GM23248 (cell line): ENCODE results near the gene AFP. TPM values are rescaled to one million over a fixed set of nuclear protein-coding genes. Genes with fewer than 3 reads are reported as not detected.
A peak's percentile ranks its signal among the peaks of the same experiment; 100 is the strongest.

ENCODE experiments used
- DNase-seq: peaks from one replicate; pipeline ENCODE4 v3.0.0-alpha.2; 2015
- H2AFZ ChIP-seq: fragments of 200-600 bp; sonication (generic); 2 replicates; pipeline ENCODE4 v1.6.1; 2016; ENCODE audit warnings: antibody characterized with exemption
- H3F3A ChIP-seq: fragments of 200-600 bp; sonication (generic); 2 replicates; pipeline ENCODE4 v1.6.1; 2016; ENCODE audit warnings: mild to moderate bottlenecking, antibody characterized with exemption, mixed run types; ENCODE audit not compliant: insufficient read depth
- H3K27ac ChIP-seq: fragments of 200-600 bp; sonication (generic); 2 replicates; pipeline ENCODE4 v1.5.1; 2016; ENCODE audit warnings: mild to moderate bottlenecking
- H3K27me3 ChIP-seq: fragments of 200-600 bp; sonication (generic); replicated peaks from 2 replicates; pipeline ENCODE4 v1.6.1; 2016; ENCODE audit warnings: mild to moderate bottlenecking; ENCODE audit not compliant: insufficient read depth
- H3K36me3 ChIP-seq: fragments of 200-600 bp; sonication (generic); 2 replicates; pipeline ENCODE4 v1.6.1; 2016; ENCODE audit warnings: low read depth, mild to moderate bottlenecking
- H3K4me1 ChIP-seq: fragments of 200-600 bp; sonication (generic); 2 replicates; pipeline ENCODE4 v1.6.1; 2016; ENCODE audit warnings: mild to moderate bottlenecking; ENCODE audit not compliant: insufficient read depth
- H3K4me2 ChIP-seq: fragments of 200-600 bp; sonication (generic); one replicate; pipeline ENCODE4 v1.6.1; 2016; ENCODE audit warnings: mild to moderate bottlenecking; ENCODE audit not compliant: unreplicated experiment
- H3K4me3 ChIP-seq: fragments of 200-600 bp; sonication (generic); 2 replicates; pipeline ENCODE4 v1.5.1; 2016; ENCODE audit warnings: mild to moderate bottlenecking
- H3K79me2 ChIP-seq: fragments of 200-600 bp; sonication (generic); 2 replicates; pipeline ENCODE4 v1.6.1; 2016; ENCODE audit warnings: mild to moderate bottlenecking; ENCODE audit not compliant: insufficient read depth
- H3K9ac ChIP-seq: fragments of 200-600 bp; sonication (generic); 2 replicates; pipeline ENCODE4 v1.6.1; 2016; ENCODE audit warnings: mild to moderate bottlenecking
- H3K9me2 ChIP-seq: fragments of 200-600 bp; sonication (generic); 2 replicates; pipeline ENCODE4 v1.6.1; 2016; ENCODE audit warnings: mixed run types, mild to moderate bottlenecking, moderate library complexity; ENCODE audit not compliant: insufficient read depth
- H3K9me3 ChIP-seq: fragments of 200-600 bp; sonication (generic); one replicate; pipeline ENCODE4 v1.6.1; 2017; ENCODE audit warnings: low read depth
- H4K20me1 ChIP-seq: fragments of 200-600 bp; sonication (generic); 2 replicates; pipeline ENCODE4 v1.6.0; 2016; ENCODE audit not compliant: insufficient read depth
- EZH2 ChIP-seq: fragments of 200-600 bp; sonication (generic); IDR thresholded peaks from 2 replicates; pipeline ENCODE4 v1.6.1; 2018; ENCODE audit warnings: antibody characterized with exemption, mild to moderate bottlenecking; ENCODE audit not compliant: insufficient read depth, poor library complexity, severe bottlenecking
- EZH2phosphoT487 ChIP-seq: fragments of 200-600 bp; sonication (generic); IDR thresholded peaks from 2 replicates; pipeline ENCODE4 v1.6.1; 2018; ENCODE audit warnings: antibody characterized with exemption, moderate library complexity, mild to moderate bottlenecking, low read depth; ENCODE audit not compliant: insufficient read depth
- WGBS, 2 experiments: methylation state at CpG; one replicate each; pipeline ENCODE4 v1.1.6; 2015 to 2017; ENCODE audit warnings: low lambda C conversion rate in 2 of 2, low coverage in 1 of 2; ENCODE audit errors: missing lambda C conversion rate in 2 of 2; 5-methylcytosine and 5-hydroxymethylcytosine counted together
- in situ Hi-C: fragments of 300-500 bp; cut with MboI; formaldehyde crosslinking; loops from 2 replicates; pipeline ENCODE4 v1.15.0; 2020
- polyA plus RNA-seq: library from polyadenylated mRNA; unstranded; fragments of >200 nt; fragmentation: Nextera tagmentation; extraction: Ambion mirVana; gene quantifications from 2 replicates; pipeline ENCODE4 v1.2.1, GENCODE V29; 2016
- total RNA-seq: library from RNA; depleted of rRNA; stranded (reverse); fragments of >200 nt; shearing (Covaris generic); gene quantifications from 2 replicates; pipeline ENCODE4 v1.2.3, GENCODE V29; 2014

AFP gene
- total and polyA plus RNA-seq, 2 experiments from 2014 or later = 0.98 TPM; not detected in 1

DNA sequence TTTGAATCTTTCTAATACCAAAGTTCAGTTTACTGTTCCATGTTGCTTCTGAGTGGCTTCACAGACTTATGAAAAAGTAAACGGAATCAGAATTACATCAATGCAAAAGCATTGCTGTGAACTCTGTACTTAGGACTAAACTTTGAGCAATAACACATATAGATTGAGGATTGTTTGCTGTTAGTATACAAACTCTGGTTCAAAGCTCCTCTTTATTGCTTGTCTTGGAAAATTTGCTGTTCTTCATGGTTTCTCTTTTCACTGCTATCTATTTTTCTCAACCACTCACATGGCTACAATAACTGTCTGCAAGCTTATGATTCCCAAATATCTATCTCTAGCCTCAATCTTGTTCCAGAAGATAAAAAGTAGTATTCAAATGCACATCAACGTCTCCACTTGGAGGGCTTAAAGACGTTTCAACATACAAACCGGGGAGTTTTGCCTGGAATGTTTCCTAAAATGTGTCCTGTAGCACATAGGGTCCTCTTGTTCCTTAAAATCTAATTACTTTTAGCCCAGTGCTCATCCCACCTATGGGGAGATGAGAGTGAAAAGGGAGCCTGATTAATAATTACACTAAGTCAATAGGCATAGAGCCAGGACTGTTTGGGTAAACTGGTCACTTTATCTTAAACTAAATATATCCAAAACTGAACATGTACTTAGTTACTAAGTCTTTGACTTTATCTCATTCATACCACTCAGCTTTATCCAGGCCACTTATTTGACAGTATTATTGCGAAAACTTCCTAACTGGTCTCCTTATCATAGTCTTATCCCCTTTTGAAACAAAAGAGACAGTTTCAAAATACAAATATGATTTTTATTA is 3.6 kb upstream of the AFP start:
- H3K4me2 ChIP-seq = no peak overlapping the region
- DNase-seq = no peak
- no peak overlapping the region for H2AFZ ChIP-seq
- no peaks in the 10 kb centered on the region for H3K9me3 ChIP-seq
- H3K4me3 ChIP-seq = no peak overlapping the region
- TF ChIP-seq EZH2 (no peak), EZH2phosphoT487 (no peak)
- H3K27ac ChIP-seq = no peak overlapping the region
- in situ Hi-C loops = no loop called here
- no peaks in the 10 kb centered on the region for H3K4me1 ChIP-seq
- 58 to 61% methylated on average over 5 of the region's 5 CpGs for WGBS, 2 experiments
- no peaks in the 10 kb centered on the region for H3K9me2 ChIP-seq
- H3F3A ChIP-seq = no peaks in the 10 kb centered on the region
- no peaks in the 10 kb centered on the region for H3K36me3 ChIP-seq
- H3K79me2 ChIP-seq = no peaks in the 10 kb centered on the region
- peaks cover 11% of the 10 kb centered on the region for H3K27me3 ChIP-seq
- H3K9ac ChIP-seq = no peak overlapping the region
- H4K20me1 ChIP-seq = no peaks in the 10 kb centered on the region

DNA sequence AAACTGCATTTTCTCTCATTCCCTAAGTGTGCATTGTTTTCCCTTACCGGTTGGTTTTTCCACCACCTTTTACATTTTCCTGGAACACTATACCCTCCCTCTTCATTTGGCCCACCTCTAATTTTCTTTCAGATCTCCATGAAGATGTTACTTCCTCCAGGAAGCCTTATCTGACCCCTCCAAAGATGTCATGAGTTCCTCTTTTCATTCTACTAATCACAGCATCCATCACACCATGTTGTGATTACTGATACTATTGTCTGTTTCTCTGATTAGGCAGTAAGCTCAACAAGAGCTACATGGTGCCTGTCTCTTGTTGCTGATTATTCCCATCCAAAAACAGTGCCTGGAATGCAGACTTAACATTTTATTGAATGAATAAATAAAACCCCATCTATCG is 2.9 kb upstream of the AFP start:
- Histone ChIP-seq H2AFZ (no peak overlapping the region), H4K20me1 (no peaks in the 10 kb centered on the region), H3K27me3 (peaks cover 8% of the 10 kb centered on the region), H3F3A (no peaks in the 10 kb centered on the region), H3K4me3 (no peak overlapping the region), H3K4me2 (no peak overlapping the region), H3K79me2 (no peaks in the 10 kb centered on the region), H3K9me3 (no peaks in the 10 kb centered on the region), H3K9me2 (no peaks in the 10 kb centered on the region), H3K9ac (no peak overlapping the region), H3K36me3 (no peaks in the 10 kb centered on the region), H3K27ac (no peak overlapping the region), H3K4me1 (no peaks in the 10 kb centered on the region)
- 27% methylated on average over 2 of the region's 2 CpGs for WGBS, 2 experiments
- in situ Hi-C loops = no loop called here
- no peak for DNase-seq
- no peak for TF ChIP-seq EZH2phosphoT487
- no peak for TF ChIP-seq EZH2

DNA sequence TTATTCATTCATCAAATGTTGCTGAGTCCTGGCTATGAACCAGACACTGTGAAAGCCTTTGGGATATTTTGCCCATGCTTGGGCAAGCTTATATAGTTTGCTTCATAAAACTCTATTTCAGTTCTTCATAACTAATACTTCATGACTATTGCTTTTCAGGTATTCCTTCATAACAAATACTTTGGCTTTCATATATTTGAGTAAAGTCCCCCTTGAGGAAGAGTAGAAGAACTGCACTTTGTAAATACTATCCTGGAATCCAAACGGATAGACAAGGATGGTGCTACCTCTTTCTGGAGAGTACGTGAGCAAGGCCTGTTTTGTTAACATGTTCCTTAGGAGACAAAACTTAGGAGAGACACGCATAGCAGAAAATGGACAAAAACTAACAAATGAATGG is 1.7 kb upstream of the AFP start:
- H3K27ac ChIP-seq = no peak overlapping the region
- TF ChIP-seq EZH2phosphoT487 (no peak), EZH2 (no peak)
- H3K36me3 ChIP-seq = no peaks in the 10 kb centered on the region
- H3K9ac ChIP-seq = no peak overlapping the region
- H3K4me1 ChIP-seq = no peaks in the 10 kb centered on the region
- H3K9me3 ChIP-seq = no peaks in the 10 kb centered on the region
- peaks cover 7% of the 10 kb centered on the region; the same call in 1 of the 2 replicates for H3K27me3 ChIP-seq
- H3K79me2 ChIP-seq = no peaks in the 10 kb centered on the region
- 29 to 31% methylated on average over 3 of the region's 3 CpGs for WGBS, 2 experiments
- H3F3A ChIP-seq = no peaks in the 10 kb centered on the region
- H2AFZ ChIP-seq = no peak overlapping the region
- H3K9me2 ChIP-seq = no peaks in the 10 kb centered on the region
- H3K4me2 ChIP-seq = no peak overlapping the region
- no peak overlapping the region for H3K4me3 ChIP-seq
- in situ Hi-C loops = no loop called here
- H4K20me1 ChIP-seq = no peaks in the 10 kb centered on the region
- DNase-seq = peak; percentile 47

GRCh38 chr4:73436674-73437557 is 895 bp downstream of the AFP start:
- H3K79me2 ChIP-seq = no peaks in the 10 kb centered on the region
- H3K36me3 ChIP-seq = no peaks in the 10 kb centered on the region
- H3K9ac ChIP-seq = no peak overlapping the region
- WGBS, 2 experiments = 37 to 41% methylated on average over 3 of the region's 3 CpGs
- no peaks in the 10 kb centered on the region for H3K4me1 ChIP-seq
- no peak overlapping the region for H3K4me3 ChIP-seq
- no peak overlapping the region for H3K27ac ChIP-seq
- no peaks in the 10 kb centered on the region for H3K9me3 ChIP-seq
- no peaks in the 10 kb centered on the region for H3F3A ChIP-seq
- H3K9me2 ChIP-seq = no peaks in the 10 kb centered on the region
- no peak for TF ChIP-seq EZH2phosphoT487
- no peak for TF ChIP-seq EZH2
- H4K20me1 ChIP-seq = no peaks in the 10 kb centered on the region
- H2AFZ ChIP-seq = no peak overlapping the region
- peaks cover 2% of the 10 kb centered on the region; the same call in 1 of the 2 replicates for H3K27me3 ChIP-seq
- H3K4me2 ChIP-seq = no peak overlapping the region
- DNase-seq = no peak
- in situ Hi-C loops = no loop called here
